Measurements from ENCODE around the gene ARL3.

The ARL3 gene

DNA sequence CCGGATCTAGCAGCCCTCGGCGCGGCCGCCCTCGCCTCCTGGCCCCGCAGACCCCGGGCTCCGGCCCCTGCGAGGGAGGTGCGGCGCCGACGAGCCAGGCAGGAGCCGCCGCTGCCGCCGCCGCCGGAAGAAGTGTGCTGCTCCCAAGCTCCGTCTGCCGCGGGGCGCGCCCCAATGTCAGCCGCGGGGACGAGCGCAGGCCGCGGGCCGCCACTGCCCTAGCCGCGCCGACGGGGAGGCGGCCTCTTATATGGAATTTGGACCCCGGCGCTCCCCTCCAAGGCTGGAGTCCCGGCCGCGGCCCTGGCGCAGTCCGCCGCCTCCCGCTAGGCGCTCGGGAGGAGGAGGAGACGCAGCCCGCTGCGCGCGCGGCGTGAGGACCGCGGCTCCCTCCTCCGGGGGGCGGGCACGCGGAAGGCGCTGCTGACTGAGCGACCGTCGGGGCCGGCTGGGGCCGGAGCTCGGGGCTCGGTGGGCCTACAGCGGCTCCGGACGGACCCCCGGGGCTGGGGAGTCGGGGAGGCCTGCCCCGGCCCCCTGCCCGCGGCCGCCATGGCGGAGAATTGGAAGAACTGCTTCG is 70.0 kb downstream of the ARL3 start, which contains the start of gene TRIM8:
Gene TRIM8, plus strand, starts transcription at position 414 of the 580 bp plus-strand sequence. Its CDS starts 139 bp downstream, at position 553.
- no peak for TF ChIP-seq CTCF (IDR thresholded peaks at IDR 0.05; ENCODE audit: low read depth, low read length)
- peak in 1 of 2 donors; percentile 46 for DNase-seq (ENCODE audit: low read depth in 2 of 2)
- peak within 1 kb of the TSS; percentile 93 to 95 for H3K4me3 ChIP-seq (replicated peaks in 1 of 2; ENCODE audit: low read depth in 2 of 2, low read length in 2 of 2)

DNA sequence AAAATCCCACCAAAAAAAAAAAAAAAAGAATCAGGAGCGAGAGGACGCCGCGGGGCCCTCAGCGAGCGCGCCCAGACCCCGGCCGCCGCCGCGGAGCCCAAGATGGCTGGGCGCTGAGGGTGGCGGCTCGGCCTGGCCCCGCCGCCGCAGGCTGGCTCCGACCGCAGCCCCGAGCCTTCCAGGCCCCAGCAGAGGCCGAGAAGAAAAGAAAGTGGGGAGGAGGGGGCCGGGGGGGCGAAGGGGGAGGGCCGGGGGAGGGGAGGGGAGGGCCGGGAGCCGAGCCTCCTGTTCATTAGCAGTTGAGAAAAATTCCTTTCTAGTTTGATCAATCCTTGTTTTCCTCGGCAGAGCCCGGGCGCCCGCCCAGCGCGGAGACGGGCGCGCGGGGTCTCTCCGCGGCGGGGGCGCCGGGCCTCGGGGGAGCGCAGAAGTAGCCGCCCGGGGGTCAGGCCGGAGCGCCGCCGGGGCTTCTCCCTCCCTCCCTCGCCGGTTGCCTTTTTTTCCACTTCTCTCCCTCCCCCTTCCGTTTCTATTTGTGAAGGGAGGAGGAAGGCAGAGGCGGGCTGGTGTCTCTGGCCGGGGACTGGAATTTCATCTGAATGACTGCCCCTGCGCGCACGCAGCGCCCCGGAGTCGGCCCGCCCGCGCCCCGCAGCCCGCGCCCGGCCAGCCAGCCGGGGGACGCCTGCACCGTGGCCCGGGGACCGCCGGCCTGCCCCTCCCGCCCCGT is 70.7 kb downstream of the ARL3 start:
- peak; percentile 78 to 88 for DNase-seq (ENCODE audit: low read depth in 2 of 2)
- H3K4me3 ChIP-seq (replicated peaks in 1 of 2; ENCODE audit: low read depth in 2 of 2, low read length in 2 of 2) = peak overlapping the region; percentile 93 to 95
- TF ChIP-seq CTCF (IDR thresholded peaks at IDR 0.05; ENCODE audit: low read depth, low read length) = no peak

DNA sequence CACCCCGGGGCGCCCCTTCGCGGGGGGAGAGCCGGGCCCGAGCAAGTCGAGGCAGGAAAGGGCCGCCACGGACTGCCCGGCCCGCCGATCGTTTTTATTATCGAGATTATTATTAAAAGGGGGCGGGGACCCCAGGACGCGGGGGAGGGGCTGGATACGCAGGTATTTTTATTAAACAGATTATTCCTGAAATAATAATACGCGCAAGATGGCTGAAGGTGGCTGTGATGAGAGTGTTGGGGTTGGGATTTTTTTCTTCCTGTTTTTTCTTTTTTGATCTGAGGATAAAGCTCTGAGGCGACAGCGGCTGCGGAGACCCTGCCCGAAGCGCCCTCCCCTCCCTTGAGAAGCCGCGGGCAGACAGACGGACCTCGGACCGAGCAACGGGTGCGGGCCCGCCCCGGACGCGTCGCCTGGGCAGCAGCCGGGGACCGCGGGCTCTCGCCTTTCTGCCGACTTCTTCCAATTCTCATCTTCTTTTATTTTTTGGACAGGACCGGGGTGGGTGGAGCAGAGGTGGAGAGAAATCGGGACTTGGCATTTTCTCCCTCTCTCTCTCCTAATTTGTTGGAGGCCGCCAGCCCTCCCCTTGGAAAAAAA is 71.4 kb downstream of the ARL3 start:
- H3K4me3 ChIP-seq (replicated peaks in 1 of 2; ENCODE audit: low read depth in 2 of 2, low read length in 2 of 2) = peak overlapping the region; percentile 64 to 93
- no peak for TF ChIP-seq CTCF (IDR thresholded peaks at IDR 0.05; ENCODE audit: low read depth, low read length)
- peak; percentile 71 to 89 for DNase-seq (ENCODE audit: low read depth in 2 of 2)

- no peak for TF ChIP-seq CTCF (IDR thresholded peaks at IDR 0.05; ENCODE audit: low read depth, low read length)
- peak; percentile 97 to 99 for DNase-seq (ENCODE audit: low read depth in 2 of 2)
- peak overlapping the region; percentile 64 to 93 for H3K4me3 ChIP-seq (replicated peaks in 1 of 2; ENCODE audit: low read depth in 2 of 2, low read length in 2 of 2)
Measured at GRCh38 chr10:102641880-102642735, 72.1 kb downstream of the ARL3 start.

DNA sequence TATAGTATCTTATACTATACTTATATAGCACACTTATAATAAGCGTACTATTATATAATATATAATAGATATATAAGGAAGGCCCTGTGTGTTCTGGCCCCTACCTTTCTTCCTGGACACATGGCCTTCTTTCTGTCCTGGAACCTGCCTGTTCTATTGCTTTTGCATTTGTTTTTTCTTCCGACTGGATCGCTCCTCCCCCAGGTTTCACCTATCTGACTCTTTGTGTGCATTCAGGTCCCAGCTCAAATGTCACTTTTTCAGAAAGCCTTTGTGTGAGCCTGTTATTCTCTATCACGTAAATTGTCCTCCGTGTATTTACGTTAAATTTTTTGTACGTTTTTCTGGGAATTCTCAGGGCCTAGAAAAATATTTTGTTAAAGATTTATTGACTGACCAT is 72.8 kb downstream of the ARL3 start:
- TF ChIP-seq CTCF (IDR thresholded peaks at IDR 0.05; ENCODE audit: low read depth, low read length) = no peak
- DNase-seq (ENCODE audit: low read depth in 2 of 2) = no peak
- H3K4me3 ChIP-seq (replicated peaks in 1 of 2; ENCODE audit: low read depth in 2 of 2, low read length in 2 of 2) = peak overlapping the region in 1 of 2 donors; percentile 65

GRCh38 chr10:102639537-102639936 is 74.7 kb downstream of the ARL3 start:
- no peak overlapping the region for H3K4me3 ChIP-seq (replicated peaks in 1 of 2; ENCODE audit: low read depth in 2 of 2, low read length in 2 of 2)
- no peak for TF ChIP-seq CTCF (IDR thresholded peaks at IDR 0.05; ENCODE audit: low read depth, low read length)
- no peak for DNase-seq (ENCODE audit: low read depth in 2 of 2)

All from cardiac fibroblast (primary cell).